NB4 (cell line): ENCODE measurements around the gene PDZRN4.

Experiments used
- DNase-seq: peaks from one replicate; pipeline ENCODE4 v3.0.0; 2010; ENCODE audit warnings: low read depth
- H3K4me3 ChIP-seq: one replicate; pipeline ENCODE4 v1.5.1; 2011; ENCODE audit warnings: mild to moderate bottlenecking, low read depth, low read length, moderate library complexity
- CTCF ChIP-seq: IDR thresholded peaks from one replicate; pipeline ENCODE4 v1.5.1; 2012; ENCODE audit warnings: low read depth, low read length
- MYC ChIP-seq: IDR thresholded peaks from 2 replicates; pipeline ENCODE4 v1.6.1; 2011; ENCODE audit warnings: low read depth, low read length
- POLR2A ChIP-seq: IDR thresholded peaks from 2 replicates; pipeline ENCODE4 v1.6.1; 2011; ENCODE audit warnings: mild to moderate bottlenecking; ENCODE audit not compliant: insufficient read length; ENCODE audit errors: extremely low read depth
- TF ChIP-seq, protein P1 (sequence below): IDR thresholded peaks from 2 replicates; pipeline ENCODE4 v1.6.1; 2011; ENCODE audit warnings: low read depth, low read length

The PDZRN4 gene

DNA sequence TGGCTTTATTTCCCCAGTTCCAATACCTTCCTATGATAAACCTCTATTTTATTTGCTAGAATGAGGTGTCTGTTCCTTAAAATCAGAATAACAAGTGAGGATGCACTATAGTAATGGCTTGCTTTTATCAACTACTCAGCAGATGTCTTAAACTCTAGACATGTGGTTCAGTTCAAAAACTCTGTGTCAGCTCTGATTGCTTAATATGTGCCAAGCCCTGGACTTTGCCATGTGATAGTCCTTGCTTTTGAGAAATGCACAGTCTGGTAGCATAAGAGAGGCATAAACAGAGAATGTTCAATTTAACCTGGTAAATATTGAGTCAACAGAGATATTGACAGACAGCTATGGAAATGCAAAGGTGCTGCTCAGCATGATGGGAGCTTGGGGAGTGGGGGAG is 254.8 kb downstream of the PDZRN4 start:
- TF ChIP-seq CTCF: no peak
- TF ChIP-seq POLR2A: no peak
- TF ChIP-seq MYC: no peak
- TF ChIP-seq, protein P1, sequence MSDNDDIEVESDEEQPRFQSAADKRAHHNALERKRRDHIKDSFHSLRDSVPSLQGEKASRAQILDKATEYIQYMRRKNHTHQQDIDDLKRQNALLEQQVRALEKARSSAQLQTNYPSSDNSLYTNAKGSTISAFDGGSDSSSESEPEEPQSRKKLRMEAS: no peak
- no peak overlapping the region for H3K4me3 ChIP-seq
- DNase-seq: no peak

DNA sequence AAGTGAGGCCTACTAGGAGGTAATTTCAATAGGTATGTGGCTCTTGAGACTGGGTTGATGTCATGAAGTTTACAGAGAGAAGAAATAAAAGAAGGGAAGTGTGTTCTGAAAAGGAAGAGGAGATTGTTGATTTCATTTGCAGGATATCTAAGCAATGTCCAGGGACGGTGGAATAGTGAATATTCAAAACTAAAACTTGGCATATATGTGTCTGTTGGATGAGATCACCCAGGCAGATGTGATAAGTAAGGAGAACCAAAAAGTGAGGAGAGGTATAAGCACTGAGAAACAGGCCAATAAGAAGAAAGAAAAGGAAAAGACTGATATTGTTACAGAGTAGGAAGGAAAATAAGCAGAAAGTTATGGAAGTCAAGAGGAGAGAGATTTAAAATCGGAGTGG is 255.6 kb downstream of the PDZRN4 start:
- H3K4me3 ChIP-seq: no peak overlapping the region
- TF ChIP-seq, protein P1: no peak
- DNase-seq: no peak

DNA sequence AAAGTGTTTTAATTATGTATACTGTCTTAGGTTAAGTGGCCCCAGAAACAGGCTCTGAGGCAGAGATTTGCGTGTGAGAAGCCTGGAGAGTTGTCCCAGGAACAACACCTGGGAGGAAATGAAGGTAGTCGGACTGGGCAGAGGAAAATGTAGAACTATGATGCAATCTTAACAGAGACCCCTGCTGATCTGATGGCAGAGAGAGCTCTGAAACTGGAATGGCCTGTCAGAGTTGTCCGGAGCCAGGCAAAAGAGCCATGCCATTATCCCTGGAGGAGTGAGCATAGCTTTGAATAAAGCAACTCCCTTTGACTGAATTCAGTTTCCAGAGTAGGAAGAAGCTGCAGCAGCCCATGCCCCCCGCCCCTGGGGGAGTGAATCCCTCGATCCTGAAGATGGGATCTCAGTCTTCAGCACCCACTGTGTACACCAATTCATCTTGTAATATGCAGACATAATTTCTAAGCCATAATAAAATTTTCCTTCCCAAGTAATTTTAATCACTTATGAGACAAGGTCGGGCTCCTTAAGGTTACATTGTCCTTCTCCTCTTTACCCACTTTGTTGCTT is 264.8 kb downstream of the PDZRN4 start:
- H3K4me3 ChIP-seq: no peak overlapping the region
- TF ChIP-seq, protein P1: no peak
- no peak for TF ChIP-seq MYC
- DNase-seq: no peak

DNA sequence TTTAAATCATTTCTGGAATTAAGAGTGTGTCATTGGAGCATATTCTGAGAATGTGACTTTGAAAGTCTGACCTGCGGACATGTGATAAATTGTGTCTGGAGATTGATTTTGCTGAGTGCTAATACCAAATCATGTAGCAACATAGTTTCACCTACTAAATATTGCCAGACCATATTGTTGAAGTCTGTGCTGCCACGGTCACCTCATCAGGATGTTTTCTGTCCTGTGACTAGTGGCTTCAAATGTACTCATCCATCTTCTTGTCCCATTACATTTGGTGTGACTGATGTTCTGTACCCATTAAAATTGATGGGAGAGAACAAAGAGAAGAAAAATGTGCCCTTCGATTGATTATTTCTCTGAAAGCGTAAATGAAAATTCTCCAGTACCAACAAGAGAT is 265.3 kb downstream of the PDZRN4 start:
- DNase-seq: no peak
- TF ChIP-seq MYC: no peak
- TF ChIP-seq, protein P1: no peak
- H3K4me3 ChIP-seq: no peak overlapping the region

GRCh38 chr12:41459111-41459905 is 271.2 kb downstream of the PDZRN4 start:
- DNase-seq: no peak
- no peak overlapping the region for H3K4me3 ChIP-seq
- TF ChIP-seq, protein P1: no peak
- TF ChIP-seq POLR2A (no peak), MYC (no peak), CTCF (no peak)

- DNase-seq: no peak
- H3K4me3 ChIP-seq: no peak overlapping the region
- TF ChIP-seq MYC (no peak), CTCF (no peak), POLR2A (no peak)
- TF ChIP-seq, protein P1: no peak
These were observed 271.7 kb downstream of the PDZRN4 start for GRCh38 chr12:41459906-41460214.

GRCh38 chr12:41460906-41461305 is 272.8 kb downstream of the PDZRN4 start:
- no peak for DNase-seq
- TF ChIP-seq CTCF (no peak), MYC (no peak)
- TF ChIP-seq, protein P1: no peak
- no peak overlapping the region for H3K4me3 ChIP-seq
